GM18517 (cell line): ENCODE results near the gene OR13J1.

Source experiments
- ATAC-seq: cut with Tn5 transposase; IDR thresholded peaks from one replicate; pipeline ENCODE4 v1.9.1; 2021; ENCODE audit warnings: mild to moderate bottlenecking, moderate library complexity; ENCODE audit not compliant: unreplicated experiment

The OR13J1 gene

DNA sequence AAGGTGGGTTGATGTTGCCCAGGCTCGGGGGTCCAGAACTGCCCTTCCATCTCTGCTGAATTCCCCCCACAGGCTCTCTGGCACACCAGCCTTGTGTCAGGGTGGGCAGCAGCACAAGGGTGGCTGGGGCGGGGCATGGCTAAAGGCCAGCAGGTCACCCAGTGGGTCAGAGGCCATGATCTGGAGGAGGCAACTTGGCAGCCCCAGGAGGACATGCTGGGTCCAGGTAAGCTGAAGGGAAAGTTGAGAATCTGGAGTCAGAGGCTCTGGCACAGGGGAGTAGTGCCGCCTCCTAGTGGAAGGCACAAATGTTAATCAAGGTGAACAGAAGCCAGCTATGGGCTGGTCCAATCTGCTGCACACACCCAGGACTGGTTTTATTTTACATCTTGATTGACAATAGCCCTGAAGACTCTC, 35.0 kb downstream of the OR13J1 start:
- ATAC-seq: no peak

DNA sequence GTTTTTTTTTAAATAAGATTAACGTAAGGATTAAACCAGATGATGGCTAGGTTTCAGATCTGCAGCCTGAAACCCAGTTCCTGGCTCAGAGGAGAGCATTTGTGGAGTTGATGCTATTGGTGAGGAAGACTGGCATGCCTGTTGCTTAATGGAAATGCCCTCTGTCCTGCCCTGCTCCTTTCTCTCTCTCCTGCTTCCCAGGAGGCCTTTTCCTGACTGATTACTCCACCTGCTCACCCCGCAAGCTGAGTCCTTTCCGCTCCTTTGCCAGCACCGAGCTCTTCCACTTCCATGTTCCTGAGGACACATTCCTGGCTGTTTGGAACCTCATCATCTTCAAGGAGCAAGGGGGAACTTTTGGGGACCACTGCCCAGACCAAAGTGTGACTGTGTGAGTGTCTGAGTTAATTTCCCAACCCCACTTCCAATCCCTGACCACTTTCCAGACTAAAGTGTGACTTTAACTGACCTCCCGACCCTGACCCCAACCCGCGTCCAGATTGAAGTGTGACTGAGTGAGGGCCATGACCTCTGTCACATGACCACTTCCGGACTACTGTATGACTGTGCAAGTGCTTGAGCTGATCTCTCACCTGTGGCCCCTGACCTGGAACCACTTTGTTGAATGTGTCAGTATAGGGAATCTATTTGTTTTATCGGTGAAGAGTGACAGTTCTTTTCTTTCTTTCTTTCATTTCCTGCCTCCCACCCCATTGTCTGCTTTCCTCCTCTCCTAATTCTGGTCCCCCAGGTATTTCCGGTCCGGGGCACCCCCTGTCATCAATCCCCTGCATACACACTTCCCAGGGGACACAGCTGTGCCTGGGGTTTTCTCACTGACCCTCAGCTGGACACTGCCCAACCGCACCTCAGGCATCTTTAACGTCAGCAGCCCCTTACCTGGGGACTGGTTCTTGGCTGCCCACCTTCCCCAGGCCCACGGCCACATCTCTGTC, 35.7 kb downstream of the OR13J1 start:
- no peak for ATAC-seq

DNA sequence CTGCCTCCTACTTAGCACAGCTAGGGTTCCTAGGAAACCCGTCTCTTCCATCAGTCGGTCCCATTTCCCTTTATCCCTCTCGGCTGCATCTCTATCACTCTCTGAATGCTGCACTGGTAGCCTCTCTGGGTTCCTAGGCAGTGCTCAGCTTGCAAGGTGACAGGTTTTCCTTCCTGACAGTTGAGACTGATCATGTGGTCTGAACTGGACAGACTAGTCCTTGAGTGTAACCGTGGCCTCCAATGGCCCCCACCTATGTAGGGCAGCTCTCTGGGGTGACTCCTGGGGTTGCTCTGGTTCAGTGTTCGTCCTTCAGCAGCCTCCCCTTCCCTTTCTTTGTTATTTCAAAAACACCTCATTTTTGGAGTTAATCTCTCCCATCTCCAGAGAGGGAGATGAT, 37.4 kb downstream of the OR13J1 start:
- no peak for ATAC-seq

DNA sequence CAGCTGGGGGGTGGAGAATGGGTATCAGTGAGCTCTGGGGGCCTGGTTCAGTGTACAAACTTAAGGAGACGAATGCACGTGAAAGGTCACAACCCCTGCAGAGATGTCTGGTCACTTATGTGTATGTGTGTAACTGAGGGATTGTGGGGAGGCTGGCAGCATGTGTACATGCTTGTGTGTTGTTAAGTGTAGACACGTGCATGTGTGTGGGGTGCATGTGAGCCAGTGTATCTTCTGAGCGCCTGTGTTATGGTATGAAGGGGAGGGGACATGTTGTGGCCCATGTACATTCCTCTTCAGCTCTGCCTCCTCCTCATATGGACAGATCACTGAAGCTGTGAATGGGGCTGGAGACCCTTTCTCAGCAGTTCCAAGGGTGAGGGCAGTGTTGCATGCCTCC, 39.2 kb downstream of the OR13J1 start:
- ATAC-seq: no peak

DNA sequence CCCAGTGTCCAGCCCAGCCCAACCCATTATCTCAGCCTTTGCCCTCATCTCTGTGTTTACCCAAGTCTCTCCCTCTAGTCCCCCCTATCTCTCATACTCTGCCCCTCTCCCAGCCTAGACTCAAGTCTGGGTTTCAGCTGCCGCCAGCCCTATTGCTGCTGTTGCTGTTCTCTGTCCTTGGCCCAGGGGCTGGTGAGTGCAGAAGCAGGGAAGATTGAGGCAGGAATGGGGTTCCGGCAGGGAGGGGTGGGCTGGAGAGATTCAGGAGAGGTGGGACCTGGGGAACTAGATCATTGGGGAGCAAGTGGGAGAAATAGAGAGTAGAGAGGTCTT, 40.5 kb downstream of the OR13J1 start:
- ATAC-seq: no peak

DNA sequence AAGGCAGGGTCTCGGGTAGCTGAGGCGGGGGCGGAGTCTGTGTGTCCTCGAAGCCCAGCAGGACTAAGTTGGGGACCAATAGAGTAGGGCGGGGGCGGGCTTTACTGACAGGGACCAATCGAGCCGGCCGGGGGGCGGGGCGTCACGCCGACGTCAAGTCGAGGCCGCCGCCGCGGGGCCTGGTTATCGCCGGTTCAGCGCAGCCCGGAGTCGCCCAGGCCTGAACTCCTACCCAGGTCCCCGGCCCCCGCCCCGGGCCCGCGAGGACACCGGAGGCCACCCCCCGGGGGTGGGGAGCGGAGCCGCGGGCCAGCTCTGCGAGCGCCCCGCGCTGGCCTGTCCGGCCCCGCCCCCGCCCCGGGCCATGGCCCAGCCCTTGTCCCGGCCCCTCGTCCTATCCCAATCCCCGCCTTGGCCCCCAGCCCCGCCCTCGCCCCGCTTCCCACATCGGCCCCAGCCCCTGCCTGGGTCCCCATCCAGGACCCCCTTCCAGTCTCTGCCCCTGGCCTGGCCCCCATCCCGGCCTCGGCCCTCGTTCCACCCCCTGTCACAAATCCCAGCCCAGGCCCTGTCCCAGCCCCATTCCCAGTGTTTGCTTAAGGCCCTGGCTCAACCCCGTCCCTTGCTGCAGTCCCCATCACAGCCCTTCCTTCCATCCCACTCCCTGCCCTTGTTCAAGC, 41.0 kb downstream of the OR13J1 start, which contains the start of gene TMEM8B:
Gene TMEM8B, plus strand, starts transcription at position 145 of the 680 bp plus-strand sequence. Its CDS starts 220 bp downstream, at position 365.
- no peak for ATAC-seq

DNA sequence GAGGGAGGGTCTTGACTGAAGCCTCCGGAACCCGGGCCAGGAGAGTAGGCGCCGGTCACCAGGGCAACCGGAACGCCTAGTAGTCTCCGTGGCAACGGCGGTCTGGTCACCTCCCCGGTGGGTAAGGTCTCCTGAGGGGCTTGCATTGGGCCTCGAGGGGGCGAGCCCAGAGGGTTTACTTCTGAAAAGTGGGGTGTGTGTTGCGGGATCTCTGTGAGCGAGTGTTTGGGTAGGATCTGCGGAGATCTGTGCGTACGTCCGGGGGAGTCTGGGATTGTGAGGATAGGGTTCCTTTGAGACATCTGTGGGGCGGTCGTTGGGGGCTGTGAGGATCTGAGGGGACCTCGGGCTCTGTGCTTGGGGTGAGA, 41.5 kb downstream of the OR13J1 start, which contains the start of gene FAM221B:
Gene FAM221B, minus strand, starts transcription at position 17 of the 368 bp plus-strand sequence. CDS start 2,571 bp downstream, outside the sequence.
- no peak for ATAC-seq

DNA sequence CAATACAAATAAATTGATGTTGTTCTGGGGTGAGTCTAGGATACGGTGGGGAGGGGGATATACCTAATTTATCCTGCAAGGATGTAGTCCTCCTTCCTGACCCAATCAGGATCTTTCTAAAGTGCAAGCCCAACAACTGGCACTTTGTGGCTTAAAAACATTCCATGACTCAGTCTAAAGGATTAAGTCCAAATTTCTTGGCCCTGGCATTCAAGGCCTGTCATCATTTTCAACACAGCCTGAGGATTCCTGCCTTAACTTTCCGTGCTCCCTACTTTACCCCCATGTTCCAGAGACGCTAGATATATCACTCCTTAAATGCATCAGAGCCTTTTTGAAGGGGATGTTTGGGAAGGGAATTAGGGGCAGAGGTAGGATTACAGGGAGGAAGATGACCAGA, 42.7 kb downstream of the OR13J1 start:
- no peak for ATAC-seq

DNA sequence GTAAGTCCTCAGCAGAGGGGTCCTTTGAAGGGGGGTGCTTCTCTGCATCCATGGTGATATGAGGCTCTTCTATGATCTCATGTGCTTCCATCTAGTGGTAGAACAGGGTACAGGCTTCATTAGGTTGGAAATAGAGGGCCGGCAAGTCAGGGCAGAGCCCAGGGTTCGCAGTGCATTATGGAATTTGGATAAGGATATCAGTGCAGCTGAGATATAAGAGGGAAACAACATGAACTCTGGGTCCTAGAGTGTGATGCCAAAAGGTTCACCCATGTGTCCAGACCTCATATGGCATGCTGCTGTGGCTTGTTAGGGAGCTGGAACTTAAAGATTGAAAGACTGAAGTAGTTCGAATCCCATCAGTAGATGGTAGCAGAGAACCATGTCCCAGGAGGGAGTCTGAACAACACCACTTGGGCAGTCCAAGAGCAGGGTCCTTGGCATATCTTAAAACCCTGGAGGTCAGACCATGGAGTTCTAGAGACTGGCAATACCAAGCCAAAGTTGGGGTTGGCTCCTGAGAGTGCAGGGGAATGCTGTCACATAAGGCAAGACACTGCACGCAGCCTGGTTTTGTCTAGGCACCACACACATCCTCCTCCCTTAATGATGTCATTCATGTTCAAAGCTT, 44.0 kb downstream of the OR13J1 start:
- peak; percentile 66 for ATAC-seq

DNA sequence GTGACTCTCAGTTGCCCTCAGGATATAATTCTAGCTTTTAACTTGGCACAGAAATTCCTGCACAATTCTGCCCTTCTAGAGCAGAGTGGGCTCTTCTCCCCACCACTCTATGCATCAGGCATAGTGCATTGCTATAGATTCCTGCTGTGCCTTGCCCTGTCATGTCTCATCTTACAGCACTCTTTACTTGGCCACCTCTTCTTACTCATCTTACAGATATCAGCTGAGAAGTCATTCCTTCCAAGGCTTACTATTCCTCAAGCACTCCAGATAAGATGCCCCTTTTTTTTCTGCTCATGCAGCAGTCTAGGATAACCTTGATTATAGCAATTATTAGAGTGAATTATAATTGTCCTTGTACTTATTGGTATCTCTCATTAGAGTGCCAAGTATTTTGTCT, 47.3 kb downstream of the OR13J1 start:
- no peak for ATAC-seq

DNA sequence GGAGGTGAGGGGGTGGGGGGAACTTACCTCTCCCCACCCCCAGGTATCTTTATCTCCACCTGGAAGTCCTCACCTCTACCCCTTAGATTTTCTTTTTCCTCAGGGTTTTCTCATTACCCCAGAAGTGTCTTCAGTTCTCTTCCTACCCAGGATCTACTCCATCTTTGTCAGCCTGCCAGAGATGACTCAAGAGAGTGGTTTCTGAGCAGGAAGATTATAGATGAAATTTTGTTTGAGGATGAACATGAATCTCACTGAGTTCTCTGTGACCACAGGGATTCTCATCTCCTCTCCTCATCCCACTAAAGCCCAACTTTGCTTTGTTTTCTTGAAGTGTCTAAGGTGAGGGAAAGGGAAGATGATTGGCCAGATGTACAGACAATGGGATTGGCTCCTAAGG, 50.1 kb downstream of the OR13J1 start:
- ATAC-seq: no peak
